Measurements from ENCODE around the gene ACP1.

- no peak for TF ChIP-seq ZNF274 (IDR thresholded peaks at IDR 0.05; ENCODE audit: insufficient read depth, insufficient read length)
- no peak for TF ChIP-seq CTCF (IDR thresholded peaks at IDR 0.05 in 2 of 3, conservative IDR thresholded peaks at IDR 0.05 in 1 of 3; ENCODE audit: control insufficient read depth in 2 of 3, extremely low read depth in 1 of 3, insufficient read depth in 1 of 3, low read depth in 3 of 3, low read length in 3 of 3)
- no peak for TF ChIP-seq SREBF2 (IDR thresholded peaks at IDR 0.05; ENCODE audit: low read length)
- TF ChIP-seq SUZ12 (IDR thresholded peaks at IDR 0.05; ENCODE audit: unreplicated experiment) = no peak
- no peak for TF ChIP-seq CREB1 (IDR thresholded peaks at IDR 0.05; ENCODE audit: low read depth)
These were observed 26.9 kb upstream of the ACP1 start for GRCh38 chr2:237878-238277.
